PC-9 (cell line): ENCODE data around the gene PDPK1.
"Not testable (repeated sequence)": the region's sequence is repeated elsewhere in the genome, so short reads cannot be mapped to it uniquely, and the experiment has no call there.

Experiments
- EZH2 ChIP-seq: fragments of 200-600 bp; sonication (generic); IDR thresholded peaks from 2 replicates; pipeline ENCODE4 v1.8.0; 2017; ENCODE audit warnings: antibody characterized with exemption, low read depth
- TF ChIP-seq, protein P1 (sequence below): fragments of 200-600 bp; sonication (generic); conservative IDR thresholded peaks from 2 replicates; pipeline ENCODE4 v1.6.1; 2017; ENCODE audit warnings: mixed run types, antibody characterized with exemption, mild to moderate bottlenecking, moderate library complexity

DNA sequence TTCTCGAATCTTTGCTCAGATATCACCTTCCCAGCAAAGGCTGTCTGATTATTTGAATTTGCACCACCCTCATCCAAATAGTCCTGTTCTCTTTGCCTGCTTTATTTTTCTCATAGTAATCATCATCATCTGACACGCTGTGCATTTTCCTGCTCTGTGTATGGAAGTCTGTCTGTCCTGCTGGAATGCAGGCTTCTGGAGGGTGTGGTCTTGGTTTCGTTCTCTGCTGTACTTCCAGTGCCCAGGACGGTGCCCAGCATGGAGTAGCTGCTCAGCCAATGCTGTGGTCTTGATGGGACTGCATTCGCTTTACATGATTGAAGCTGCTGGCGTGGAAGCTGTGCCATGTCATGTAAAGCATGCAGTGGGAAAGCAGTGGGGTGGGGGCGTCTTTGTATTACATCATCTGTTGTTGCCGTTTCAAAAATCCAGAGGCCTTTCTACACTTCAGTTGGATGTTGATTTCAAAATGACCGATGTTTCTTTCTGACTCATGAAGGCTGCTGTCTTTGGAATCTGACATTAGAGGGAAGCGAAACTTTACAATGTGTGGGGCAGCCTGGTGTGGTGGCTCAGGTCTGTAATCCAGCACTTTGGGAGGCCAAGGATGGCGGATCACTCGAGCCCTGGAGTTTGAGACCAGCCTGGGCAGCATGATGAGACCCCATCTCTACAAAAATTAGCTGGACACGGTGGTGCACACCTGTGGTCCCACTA is 17.0 kb downstream of the PDPK1 start:
- not testable (repeated sequence) for TF ChIP-seq EZH2
- TF ChIP-seq, protein P1, sequence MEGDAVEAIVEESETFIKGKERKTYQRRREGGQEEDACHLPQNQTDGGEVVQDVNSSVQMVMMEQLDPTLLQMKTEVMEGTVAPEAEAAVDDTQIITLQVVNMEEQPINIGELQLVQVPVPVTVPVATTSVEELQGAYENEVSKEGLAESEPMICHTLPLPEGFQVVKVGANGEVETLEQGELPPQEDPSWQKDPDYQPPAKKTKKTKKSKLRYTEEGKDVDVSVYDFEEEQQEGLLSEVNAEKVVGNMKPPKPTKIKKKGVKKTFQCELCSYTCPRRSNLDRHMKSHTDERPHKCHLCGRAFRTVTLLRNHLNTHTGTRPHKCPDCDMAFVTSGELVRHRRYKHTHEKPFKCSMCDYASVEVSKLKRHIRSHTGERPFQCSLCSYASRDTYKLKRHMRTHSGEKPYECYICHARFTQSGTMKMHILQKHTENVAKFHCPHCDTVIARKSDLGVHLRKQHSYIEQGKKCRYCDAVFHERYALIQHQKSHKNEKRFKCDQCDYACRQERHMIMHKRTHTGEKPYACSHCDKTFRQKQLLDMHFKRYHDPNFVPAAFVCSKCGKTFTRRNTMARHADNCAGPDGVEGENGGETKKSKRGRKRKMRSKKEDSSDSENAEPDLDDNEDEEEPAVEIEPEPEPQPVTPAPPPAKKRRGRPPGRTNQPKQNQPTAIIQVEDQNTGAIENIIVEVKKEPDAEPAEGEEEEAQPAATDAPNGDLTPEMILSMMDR: not testable (repeated sequence)
